HG02763 (cell line): ENCODE measurements around the gene PPRC1.
A peak's percentile ranks its signal among the peaks of the same experiment; 100 is the strongest.

Source experiments
- ATAC-seq: cut with Tn5 transposase; IDR thresholded peaks from one replicate; pipeline ENCODE4 v1.9.1; 2021; ENCODE audit warnings: mild to moderate bottlenecking, moderate library complexity; ENCODE audit not compliant: unreplicated experiment

PPRC1 gene, protein sequence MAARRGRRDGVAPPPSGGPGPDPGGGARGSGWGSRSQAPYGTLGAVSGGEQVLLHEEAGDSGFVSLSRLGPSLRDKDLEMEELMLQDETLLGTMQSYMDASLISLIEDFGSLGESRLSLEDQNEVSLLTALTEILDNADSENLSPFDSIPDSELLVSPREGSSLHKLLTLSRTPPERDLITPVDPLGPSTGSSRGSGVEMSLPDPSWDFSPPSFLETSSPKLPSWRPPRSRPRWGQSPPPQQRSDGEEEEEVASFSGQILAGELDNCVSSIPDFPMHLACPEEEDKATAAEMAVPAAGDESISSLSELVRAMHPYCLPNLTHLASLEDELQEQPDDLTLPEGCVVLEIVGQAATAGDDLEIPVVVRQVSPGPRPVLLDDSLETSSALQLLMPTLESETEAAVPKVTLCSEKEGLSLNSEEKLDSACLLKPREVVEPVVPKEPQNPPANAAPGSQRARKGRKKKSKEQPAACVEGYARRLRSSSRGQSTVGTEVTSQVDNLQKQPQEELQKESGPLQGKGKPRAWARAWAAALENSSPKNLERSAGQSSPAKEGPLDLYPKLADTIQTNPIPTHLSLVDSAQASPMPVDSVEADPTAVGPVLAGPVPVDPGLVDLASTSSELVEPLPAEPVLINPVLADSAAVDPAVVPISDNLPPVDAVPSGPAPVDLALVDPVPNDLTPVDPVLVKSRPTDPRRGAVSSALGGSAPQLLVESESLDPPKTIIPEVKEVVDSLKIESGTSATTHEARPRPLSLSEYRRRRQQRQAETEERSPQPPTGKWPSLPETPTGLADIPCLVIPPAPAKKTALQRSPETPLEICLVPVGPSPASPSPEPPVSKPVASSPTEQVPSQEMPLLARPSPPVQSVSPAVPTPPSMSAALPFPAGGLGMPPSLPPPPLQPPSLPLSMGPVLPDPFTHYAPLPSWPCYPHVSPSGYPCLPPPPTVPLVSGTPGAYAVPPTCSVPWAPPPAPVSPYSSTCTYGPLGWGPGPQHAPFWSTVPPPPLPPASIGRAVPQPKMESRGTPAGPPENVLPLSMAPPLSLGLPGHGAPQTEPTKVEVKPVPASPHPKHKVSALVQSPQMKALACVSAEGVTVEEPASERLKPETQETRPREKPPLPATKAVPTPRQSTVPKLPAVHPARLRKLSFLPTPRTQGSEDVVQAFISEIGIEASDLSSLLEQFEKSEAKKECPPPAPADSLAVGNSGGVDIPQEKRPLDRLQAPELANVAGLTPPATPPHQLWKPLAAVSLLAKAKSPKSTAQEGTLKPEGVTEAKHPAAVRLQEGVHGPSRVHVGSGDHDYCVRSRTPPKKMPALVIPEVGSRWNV (N-terminal part only)

GRCh38 chr10:102132563-102133372, at the start of gene PPRC1:
TSS of gene PPRC1 (plus strand) at chr10:102133040. CDS start at chr10:102133069, 29 bp downstream.
- peak; percentile 93 for ATAC-seq

DNA sequence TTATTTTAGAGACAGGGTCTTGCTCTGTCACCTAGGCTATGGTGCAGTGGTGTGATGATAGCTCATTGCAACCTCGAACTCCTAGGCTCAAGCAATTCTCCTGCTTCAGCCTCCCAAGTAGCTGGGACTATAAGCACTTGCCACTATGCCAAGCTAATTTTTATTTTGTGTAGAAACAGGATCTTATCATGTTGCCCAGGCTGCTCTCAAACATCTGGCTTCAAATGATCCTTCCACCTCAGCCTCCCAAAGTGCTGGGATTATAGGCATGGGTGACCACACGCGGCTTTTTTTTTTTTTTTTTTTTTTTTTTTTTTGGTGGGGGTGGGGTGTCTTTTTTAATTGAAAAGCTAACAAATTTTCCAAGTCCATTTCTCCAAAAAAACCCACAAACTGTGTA, 49.3 kb upstream of the PPRC1 start:
- ATAC-seq = no peak

DNA sequence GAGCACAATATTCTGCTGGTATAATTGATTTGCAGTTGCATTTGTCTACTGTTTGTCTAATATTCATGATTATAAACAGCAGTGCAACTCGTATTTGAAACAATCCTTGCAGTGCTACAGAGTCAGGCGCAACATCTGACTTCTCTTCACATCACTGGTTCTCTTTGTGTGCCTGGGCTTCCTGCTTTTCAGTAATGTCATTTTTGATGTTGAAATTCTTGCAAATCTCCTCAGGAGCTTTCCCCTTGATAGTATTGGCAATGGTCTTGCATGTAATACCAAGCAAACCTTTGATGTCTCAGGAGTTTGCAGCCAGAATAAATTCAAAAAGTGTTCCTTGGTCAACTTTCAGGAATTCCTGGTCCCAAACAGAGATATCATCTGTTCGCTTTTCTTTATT, 47.5 kb upstream of the PPRC1 start:
- ATAC-seq = no peak

DNA sequence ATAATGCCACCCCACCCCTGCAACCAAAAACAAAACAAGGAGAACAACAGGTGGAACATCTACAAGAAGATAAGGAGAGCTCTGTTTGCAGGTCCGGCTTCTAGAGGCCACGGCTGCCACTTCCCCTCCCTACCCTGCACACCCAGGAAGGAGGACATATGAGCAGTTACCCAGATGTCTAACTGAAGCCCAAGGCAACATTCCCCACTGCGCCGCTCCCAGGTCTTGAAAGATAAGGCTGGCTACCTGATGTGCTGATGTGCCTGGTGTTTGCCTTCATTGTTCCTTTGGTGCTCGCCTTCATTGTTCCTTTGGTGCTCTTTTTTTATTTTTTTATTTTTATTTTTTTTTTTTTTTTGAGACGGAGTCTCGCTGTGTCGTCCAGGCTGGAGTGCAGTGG, 46.6 kb upstream of the PPRC1 start:
- ATAC-seq = no peak

GRCh38 chr10:102090772-102091171, 42.1 kb upstream of the PPRC1 start:
- no peak for ATAC-seq

- no peak for ATAC-seq
These were observed 36.4 kb upstream of the PPRC1 start for GRCh38 chr10:102096449-102096848.

GRCh38 chr10:102101152-102101551, 31.7 kb upstream of the PPRC1 start:
- no peak for ATAC-seq

GRCh38 chr10:102102421-102102820, 30.4 kb upstream of the PPRC1 start:
- ATAC-seq = no peak

DNA sequence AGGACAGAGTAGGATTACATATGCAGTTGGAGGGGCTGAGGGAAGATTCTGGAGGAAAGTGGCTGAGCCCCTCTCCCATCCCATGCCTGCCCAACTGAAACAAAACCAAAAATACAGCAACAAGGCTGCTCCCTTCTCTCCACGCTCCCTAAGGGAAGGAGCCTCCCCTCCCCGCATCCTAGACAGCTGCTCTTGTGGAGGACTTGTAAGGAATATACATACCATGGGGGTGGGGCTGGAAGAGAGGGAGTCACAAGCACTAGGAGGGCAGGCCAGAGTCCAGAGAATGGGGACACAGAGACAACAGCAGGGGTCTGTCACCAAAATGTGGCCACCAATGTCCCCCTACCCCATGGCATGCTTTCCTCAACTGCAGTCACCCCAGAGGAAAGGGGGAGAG, 25.8 kb upstream of the PPRC1 start:
- no peak for ATAC-seq

DNA sequence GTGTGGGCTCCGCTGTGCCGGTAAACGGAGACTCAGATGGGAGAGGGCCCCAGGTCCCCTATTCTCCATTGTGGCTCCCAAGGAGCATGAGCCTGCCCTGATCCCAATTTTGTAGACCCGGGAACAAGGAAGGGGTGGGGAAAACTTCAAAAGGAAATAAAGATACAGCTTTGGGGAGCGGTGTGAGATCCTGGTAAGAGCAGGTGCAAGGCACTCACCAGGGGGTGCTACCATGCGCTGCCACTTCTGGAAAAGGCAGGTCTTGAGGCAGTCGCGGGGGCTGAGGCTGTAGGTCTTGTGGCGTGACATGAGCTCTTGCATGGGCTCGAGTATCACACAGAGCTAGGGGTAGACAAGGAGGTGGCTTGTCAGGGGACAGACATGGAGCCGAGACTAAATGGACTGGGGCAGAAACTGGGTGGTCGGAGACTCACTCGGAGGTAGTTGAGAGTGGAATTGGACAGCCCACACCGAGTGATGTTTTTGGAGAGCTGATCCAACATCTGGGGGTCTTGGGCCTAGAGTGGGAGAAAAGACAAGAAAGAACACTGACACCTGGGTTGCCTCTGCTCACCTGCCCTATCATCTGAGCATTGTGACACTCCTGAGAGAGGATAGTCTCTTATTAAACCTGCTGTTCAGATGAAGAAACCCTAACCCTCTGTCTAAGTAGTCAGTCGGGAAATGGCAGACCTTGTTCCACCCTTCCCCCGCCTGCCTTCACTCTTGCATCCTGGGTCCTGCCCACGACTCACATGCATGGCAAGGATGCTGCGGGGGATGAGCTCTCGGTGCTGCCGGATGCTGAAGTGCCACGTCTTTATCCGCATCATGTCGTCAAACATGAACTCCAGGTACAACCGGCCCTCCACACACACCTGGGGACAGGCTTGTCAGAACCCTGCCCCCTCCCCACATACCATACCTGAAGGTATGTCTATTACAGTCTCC, 23.4 kb upstream of the PPRC1 start:
- no peak for ATAC-seq

GRCh38 chr10:102111276-102111675, 21.6 kb upstream of the PPRC1 start:
- ATAC-seq = no peak

- ATAC-seq = no peak
These were observed 20.5 kb upstream of the PPRC1 start for GRCh38 chr10:102112210-102112817.

DNA sequence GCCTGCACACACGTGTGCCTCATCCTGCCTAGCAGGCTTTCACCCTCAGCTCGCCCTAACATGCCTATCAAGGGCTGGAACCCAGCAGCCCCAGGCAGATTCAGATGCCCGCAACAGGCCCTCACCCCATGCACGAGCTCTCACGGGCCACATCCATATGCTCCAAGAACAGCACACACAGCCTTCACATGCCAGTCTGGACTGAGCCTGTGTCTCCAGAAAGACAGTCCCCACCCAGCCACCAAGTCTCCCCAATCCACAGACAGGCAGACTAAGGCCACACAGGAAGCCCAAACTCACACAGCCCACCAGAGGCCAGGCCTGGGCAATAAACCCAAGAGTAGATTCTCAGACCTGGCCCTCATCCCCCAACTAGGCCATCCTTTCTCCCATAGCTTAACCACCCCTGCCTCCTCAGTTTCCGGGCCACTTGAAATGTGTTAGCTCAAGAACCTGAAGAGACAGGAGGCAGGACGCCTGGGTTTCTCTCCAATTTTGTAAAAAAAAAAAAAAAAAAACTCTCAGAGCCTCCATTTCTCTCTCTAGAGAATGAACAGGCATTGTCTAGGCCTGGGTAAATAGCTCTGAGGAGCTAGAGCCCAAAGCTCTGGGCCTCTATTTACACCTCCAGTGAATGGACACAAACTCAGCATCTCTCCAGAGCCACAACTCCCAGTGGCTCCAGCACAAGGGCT, 19.4 kb upstream of the PPRC1 start:
- no peak for ATAC-seq

DNA sequence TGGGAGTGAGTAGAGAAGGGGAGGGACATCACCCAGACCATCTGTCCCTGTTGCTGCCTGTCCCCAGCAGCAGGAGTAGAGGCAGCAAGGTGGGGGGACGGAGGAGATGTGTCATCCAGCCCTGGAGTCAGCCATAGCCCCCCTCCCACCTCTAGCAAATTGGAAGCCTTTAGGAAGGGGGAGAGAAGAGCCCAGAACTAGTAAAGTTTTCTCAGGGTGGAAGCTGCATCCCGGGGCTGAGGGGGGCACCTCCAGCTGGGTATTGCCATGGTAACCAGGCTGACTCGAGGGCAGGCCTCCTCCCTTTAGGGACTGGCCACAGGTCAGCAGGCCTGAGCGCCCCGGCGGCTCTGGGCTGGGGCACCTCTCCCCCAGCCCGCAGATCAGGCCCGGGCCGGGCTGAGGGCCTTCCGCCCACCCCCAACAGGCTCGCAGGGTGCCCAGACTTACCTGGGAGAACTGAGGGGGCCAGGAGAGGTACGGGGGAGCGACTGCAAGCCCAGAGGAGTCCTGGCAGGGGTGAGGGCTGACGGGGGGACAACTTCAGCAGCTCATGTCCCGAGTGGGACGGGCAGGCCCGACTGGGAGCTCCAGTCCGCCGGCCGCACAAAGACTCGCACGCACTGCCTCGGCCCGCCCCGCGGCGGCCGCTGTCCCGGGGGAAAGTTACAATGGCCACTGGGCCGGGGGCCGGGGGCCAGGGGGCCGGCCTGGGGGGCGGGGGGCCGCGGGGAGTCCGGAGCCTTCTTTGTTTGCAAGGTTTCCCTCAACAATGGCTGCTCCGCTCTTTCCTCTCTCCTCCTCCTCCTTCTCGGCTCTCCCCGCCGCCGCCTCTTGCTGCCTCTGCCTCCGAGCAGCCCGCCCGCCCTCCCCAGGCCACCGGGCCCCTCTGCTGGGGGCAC, 18.6 kb upstream of the PPRC1 start:
- no peak for ATAC-seq

DNA sequence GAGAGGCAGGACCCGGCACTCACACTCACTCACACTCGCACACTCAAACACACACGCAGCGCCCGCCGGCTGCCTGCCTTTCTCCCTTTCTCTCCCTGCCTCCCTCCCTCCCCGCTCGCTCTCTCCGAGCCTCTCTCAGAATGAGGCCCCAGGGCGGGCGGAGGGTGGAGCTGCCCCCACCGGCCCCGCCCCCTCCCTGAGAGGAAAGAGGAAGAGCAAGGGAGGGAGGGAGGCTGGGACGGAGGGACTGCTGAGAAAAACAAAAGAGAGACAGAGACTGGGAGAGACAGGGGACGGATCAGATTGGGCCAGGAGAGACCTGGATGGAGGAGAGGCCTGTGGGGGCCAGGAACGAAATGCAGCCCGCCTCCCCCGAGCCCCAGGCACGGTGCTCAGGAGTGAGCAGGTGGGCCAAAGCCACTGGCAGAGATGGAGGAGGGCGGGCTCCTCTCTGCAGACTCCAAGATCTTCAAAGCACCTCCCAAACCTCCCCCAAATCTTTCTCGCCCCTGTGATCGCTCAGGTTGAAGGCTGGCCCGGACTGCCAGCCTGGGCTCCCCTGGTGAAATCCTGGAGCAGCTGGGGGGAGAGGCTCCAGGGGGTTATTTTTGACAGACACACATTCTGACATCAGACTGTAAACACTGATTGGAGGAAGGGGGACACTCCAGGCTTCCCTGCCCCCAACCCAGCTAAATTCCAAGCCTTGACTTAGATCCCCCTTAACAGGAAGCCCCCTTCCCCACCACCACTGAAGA, 17.8 kb upstream of the PPRC1 start:
- ATAC-seq = peak; percentile 59

- ATAC-seq = no peak
These were observed 17.1 kb upstream of the PPRC1 start for GRCh38 chr10:102115775-102116174.
